DND-41 (cell line): ENCODE data around the gene AKTIP.

Experiments used
- ATAC-seq: fragments of 200-7000 bp; cut with Tn5 transposase; 3 replicates; pipeline ENCODE4 v1.9.1; 2021; ENCODE audit warnings: low read depth; ENCODE audit not compliant: insufficient read depth
- DNase-seq: peaks from one replicate; pipeline ENCODE4 v3.0.0-alpha.2; 2020
- H2AFZ ChIP-seq: 2 replicates; pipeline ENCODE4 v1.6.0; 2012; ENCODE audit warnings: low read depth, low read length
- H3K27ac ChIP-seq: 2 replicates; pipeline ENCODE4 v1.5.1; 2012; ENCODE audit warnings: low read length, inconsistent platforms
- H3K27me3 ChIP-seq: fragments of 200-600 bp; sonication (generic); 2 replicates; pipeline ENCODE4 v1.6.0; 2012; ENCODE audit warnings: low read length, mild to moderate bottlenecking, inconsistent platforms; ENCODE audit not compliant: insufficient read depth, poor library complexity
- H3K36me3 ChIP-seq: 2 replicates; pipeline ENCODE4 v1.5.1; 2012; ENCODE audit warnings: low read length, inconsistent platforms; ENCODE audit not compliant: insufficient read depth
- H3K4me1 ChIP-seq: 2 replicates; pipeline ENCODE4 v1.5.1; 2012; ENCODE audit warnings: mild to moderate bottlenecking, low read length; ENCODE audit not compliant: insufficient read depth
- H3K4me2 ChIP-seq: 2 replicates; pipeline ENCODE4 v1.6.0; 2012; ENCODE audit warnings: mild to moderate bottlenecking, moderate library complexity, low read length, inconsistent platforms; ENCODE audit not compliant: insufficient read depth
- H3K4me3 ChIP-seq, 2 experiments: fragments of 200-600 bp in 1 of 2; shearing (Covaris generic) in 1 of 2; 2 replicates each; pipeline ENCODE4 v1.5.1; 2012 to 2016; ENCODE audit warnings: inconsistent platforms in 2 of 2, low read length in 2 of 2, mild to moderate bottlenecking in 2 of 2, low read depth in 1 of 2, moderate library complexity in 1 of 2
- H3K79me2 ChIP-seq: 2 replicates; pipeline ENCODE4 v1.6.0; 2012; ENCODE audit warnings: low read length, inconsistent platforms; ENCODE audit not compliant: insufficient read depth
- H3K9ac ChIP-seq: 2 replicates; pipeline ENCODE4 v1.6.0; 2012; ENCODE audit warnings: low read depth, mild to moderate bottlenecking, inconsistent platforms, low read length, moderate library complexity
- H3K9me3 ChIP-seq: 2 replicates; pipeline ENCODE4 v1.5.1; 2012; ENCODE audit warnings: low read length, moderate library complexity, mild to moderate bottlenecking, inconsistent platforms; ENCODE audit not compliant: insufficient read depth, severe bottlenecking
- H4K20me1 ChIP-seq: 2 replicates; pipeline ENCODE4 v1.6.0; 2012; ENCODE audit warnings: low read length; ENCODE audit not compliant: insufficient read depth
- CTCF ChIP-seq: IDR thresholded peaks from 2 replicates; pipeline ENCODE4 v1.5.1; 2012; ENCODE audit warnings: borderline replicate concordance, low read length, moderate library complexity, mild to moderate bottlenecking; ENCODE audit not compliant: poor library complexity, severe bottlenecking; ENCODE audit errors: extremely low read depth
- EZH2 ChIP-seq: IDR thresholded peaks from 3 replicates; pipeline ENCODE4 v1.6.1; 2012; ENCODE audit warnings: borderline replicate concordance, low read depth, mild to moderate bottlenecking, moderate library complexity, low read length, inconsistent platforms; ENCODE audit not compliant: severe bottlenecking

Gene AKTIP

GRCh38 chr16:53501216-53501859, 1.7 kb downstream of the AKTIP start:
- no peak overlapping the region for H2AFZ ChIP-seq
- H3K27me3 ChIP-seq: no peaks in the 10 kb centered on the region
- peaks cover 4% of the 10 kb centered on the region; the same call in 1 of the 2 replicates for H3K79me2 ChIP-seq
- H3K27ac ChIP-seq: no peak overlapping the region
- peaks cover 6% of the 10 kb centered on the region; the same call in 1 of the 2 replicates for H4K20me1 ChIP-seq
- H3K36me3 ChIP-seq: peaks cover 15% of the 10 kb centered on the region
- TF ChIP-seq EZH2 (no peak), CTCF (no peak)
- peak overlapping the region; percentile 66; the same call in 1 of the 2 replicates for H3K9ac ChIP-seq
- no peaks in the 10 kb centered on the region for H3K9me3 ChIP-seq
- H3K4me3 ChIP-seq: peak overlapping the region in 1 of 2 experiments; percentile 86; a peak in 1 of 4 replicates
- DNase-seq (no peak), ATAC-seq (no peak)
- peaks cover 35% of the 10 kb centered on the region for H3K4me1 ChIP-seq
- peak overlapping the region; percentile 85 for H3K4me2 ChIP-seq

- no peak overlapping the region for H3K4me3 ChIP-seq
- no peak overlapping the region for H2AFZ ChIP-seq
- H3K79me2 ChIP-seq: peaks cover 4% of the 10 kb centered on the region; the same call in 1 of the 2 replicates
- peaks cover 19% of the 10 kb centered on the region for H3K4me1 ChIP-seq
- ATAC-seq (no peak), DNase-seq (no peak)
- peaks cover 38% of the 10 kb centered on the region for H3K36me3 ChIP-seq
- peaks cover 6% of the 10 kb centered on the region; the same call in 1 of the 2 replicates for H4K20me1 ChIP-seq
- no peaks in the 10 kb centered on the region for H3K27me3 ChIP-seq
- H3K4me2 ChIP-seq: no peak overlapping the region
- no peak overlapping the region for H3K27ac ChIP-seq
- TF ChIP-seq EZH2 (no peak), CTCF (no peak)
- H3K9ac ChIP-seq: no peak overlapping the region
- no peaks in the 10 kb centered on the region for H3K9me3 ChIP-seq
These were observed 4.0 kb downstream of the AKTIP start for GRCh38 chr16:53498984-53499383.

DNA sequence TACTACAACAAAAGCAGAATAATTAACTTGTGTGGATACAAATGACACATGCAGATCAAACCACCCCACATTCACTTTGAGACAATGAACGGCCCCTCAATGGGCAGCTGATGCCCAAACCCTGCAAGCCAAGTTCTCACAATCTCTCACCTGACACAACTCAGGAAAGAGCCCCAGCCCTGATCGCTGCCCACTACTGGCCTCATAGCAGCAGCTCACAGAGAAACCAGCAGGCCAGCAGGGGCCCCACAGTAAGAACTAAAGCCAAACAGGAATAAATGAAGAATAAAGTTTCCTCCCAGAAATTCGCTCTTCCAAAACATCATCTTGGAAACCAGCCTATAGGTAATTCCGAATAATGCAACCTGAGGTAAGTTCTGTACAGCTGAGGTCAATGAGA, 7.7 kb downstream of the AKTIP start:
- Histone ChIP-seq H3K9ac (no peak overlapping the region), H4K20me1 (peaks cover 2% of the 10 kb centered on the region; the same call in 1 of the 2 replicates), H3K27me3 (no peaks in the 10 kb centered on the region), H3K79me2 (no peaks in the 10 kb centered on the region), H3K4me3 (no peak overlapping the region), H2AFZ (no peak overlapping the region), H3K9me3 (no peaks in the 10 kb centered on the region), H3K27ac (no peak overlapping the region), H3K4me2 (no peak overlapping the region), H3K36me3 (peaks cover 68% of the 10 kb centered on the region), H3K4me1 (no peaks in the 10 kb centered on the region)
- TF ChIP-seq CTCF (no peak), EZH2 (no peak)
- DNase-seq (no peak), ATAC-seq (no peak)

- Histone ChIP-seq H3K79me2 (no peaks in the 10 kb centered on the region), H4K20me1 (peaks cover 2% of the 10 kb centered on the region; the same call in 1 of the 2 replicates), H3K4me3 (no peak overlapping the region), H3K9me3 (no peaks in the 10 kb centered on the region), H3K4me2 (no peak overlapping the region), H3K27me3 (no peaks in the 10 kb centered on the region), H3K36me3 (peaks cover 74% of the 10 kb centered on the region), H3K27ac (no peak overlapping the region), H2AFZ (no peak overlapping the region), H3K9ac (no peak overlapping the region), H3K4me1 (no peaks in the 10 kb centered on the region)
- no peak for TF ChIP-seq EZH2
- no peak for TF ChIP-seq CTCF
- ATAC-seq: no peak
- DNase-seq: no peak
These were observed 8.4 kb downstream of the AKTIP start for GRCh38 chr16:53494636-53495035.
